AG04450 (cell line): ENCODE measurements around the gene NPNT. TPM values are rescaled to one million over a fixed set of nuclear protein-coding genes. Genes with fewer than 3 reads are reported as not detected.

Experiments used
- CTCF ChIA-PET: fragments of 300-600, 350-600 bp; formaldehyde crosslinking; extraction: SDS; loops from one replicate; lab custom pipeline; 2022; ENCODE audit warnings: antibody characterized with exemption, inconsistent platforms; lab: Charles Lee
- POLR2A ChIA-PET: fragments of 350-600 bp; formaldehyde crosslinking; extraction: SDS; loops from one replicate; lab custom pipeline; 2021; ENCODE audit warnings: antibody characterized with exemption, inconsistent platforms; lab: Yijun Ruan, JAX
- DNase-seq: peaks from one replicate; pipeline ENCODE4 v3.0.0-alpha.2; 2011; ENCODE audit warnings: low read depth, low spot score
- H3K27ac ChIP-seq: one replicate; pipeline ENCODE4 v1.5.1; 2012; ENCODE audit warnings: low read depth, low read length, control low read depth
- H3K27me3 ChIP-seq: one replicate; pipeline ENCODE4 v1.6.0; 2012; ENCODE audit warnings: low read length; ENCODE audit not compliant: control insufficient read depth, insufficient read depth
- H3K4me3 ChIP-seq: 2 replicates; pipeline ENCODE4 v1.5.1; 2011; ENCODE audit warnings: mild to moderate bottlenecking, low read depth, low read length, control low read depth
- H3K9me3 ChIP-seq: 2 replicates; pipeline ENCODE4 v1.5.1; 2012; ENCODE audit warnings: low read length; ENCODE audit not compliant: control insufficient read depth, insufficient read depth
- polyA plus RNA-seq: library from polyadenylated mRNA; depleted of rRNA; stranded (reverse); fragments of >200 nt; gene quantifications from 2 replicates; pipeline ENCODE4 v1.2.3, GENCODE V29; 2011
- TF ChIP-seq, protein P1 (sequence below): IDR thresholded peaks from 2 replicates; pipeline ENCODE4 v1.5.1; 2011; ENCODE audit warnings: low read depth, low read length, control low read depth, inconsistent platforms

Gene NPNT
- polyA plus RNA-seq, 1 experiment, result not detected

DNA sequence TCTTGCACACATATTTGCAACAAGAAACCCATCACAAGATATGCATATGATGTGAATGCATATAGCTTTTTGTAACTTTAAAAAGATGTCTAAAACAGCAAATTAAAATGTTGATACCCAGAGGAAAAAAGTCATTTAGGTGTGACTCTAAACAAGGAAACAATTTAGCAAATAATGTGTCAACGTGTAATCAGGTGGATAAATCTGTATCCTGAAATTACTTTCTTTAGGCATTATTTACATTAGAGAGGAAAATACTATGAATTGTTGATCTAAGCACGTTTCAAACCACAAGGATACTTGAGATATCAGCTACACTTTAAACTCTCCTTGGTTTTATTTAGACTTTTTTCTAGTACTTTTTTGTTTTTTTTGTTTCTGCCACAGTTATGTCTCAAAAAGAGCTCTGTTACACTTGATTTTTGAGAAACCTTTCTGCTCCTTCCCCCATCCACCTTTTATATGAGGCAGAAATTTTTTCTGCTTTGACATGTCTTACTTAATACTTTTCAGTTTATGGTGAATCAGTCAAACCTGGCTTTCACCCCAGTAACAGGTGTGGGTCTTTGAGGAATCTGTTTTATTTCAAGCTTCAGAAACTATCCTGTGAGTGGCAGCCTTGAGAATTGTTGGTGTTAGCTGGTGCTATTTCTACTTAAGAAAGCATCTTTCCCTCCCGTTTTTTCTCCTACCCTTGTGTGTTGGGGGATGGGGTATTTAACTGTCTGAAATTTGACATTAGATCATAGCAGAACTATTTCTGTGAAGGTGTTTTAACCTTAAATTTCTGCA lies 1.9 kb downstream of the NPNT start:
- Histone ChIP-seq H3K27me3 (peaks cover 46% of the 10 kb centered on the region), H3K4me3 (no peak overlapping the region), H3K9me3 (peaks cover 3% of the 10 kb centered on the region; the same call in 1 of the 2 replicates), H3K27ac (no peak overlapping the region)
- TF ChIP-seq, protein P1, sequence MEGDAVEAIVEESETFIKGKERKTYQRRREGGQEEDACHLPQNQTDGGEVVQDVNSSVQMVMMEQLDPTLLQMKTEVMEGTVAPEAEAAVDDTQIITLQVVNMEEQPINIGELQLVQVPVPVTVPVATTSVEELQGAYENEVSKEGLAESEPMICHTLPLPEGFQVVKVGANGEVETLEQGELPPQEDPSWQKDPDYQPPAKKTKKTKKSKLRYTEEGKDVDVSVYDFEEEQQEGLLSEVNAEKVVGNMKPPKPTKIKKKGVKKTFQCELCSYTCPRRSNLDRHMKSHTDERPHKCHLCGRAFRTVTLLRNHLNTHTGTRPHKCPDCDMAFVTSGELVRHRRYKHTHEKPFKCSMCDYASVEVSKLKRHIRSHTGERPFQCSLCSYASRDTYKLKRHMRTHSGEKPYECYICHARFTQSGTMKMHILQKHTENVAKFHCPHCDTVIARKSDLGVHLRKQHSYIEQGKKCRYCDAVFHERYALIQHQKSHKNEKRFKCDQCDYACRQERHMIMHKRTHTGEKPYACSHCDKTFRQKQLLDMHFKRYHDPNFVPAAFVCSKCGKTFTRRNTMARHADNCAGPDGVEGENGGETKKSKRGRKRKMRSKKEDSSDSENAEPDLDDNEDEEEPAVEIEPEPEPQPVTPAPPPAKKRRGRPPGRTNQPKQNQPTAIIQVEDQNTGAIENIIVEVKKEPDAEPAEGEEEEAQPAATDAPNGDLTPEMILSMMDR, result no peak
- CTCF ChIA-PET, result interaction anchor here (0.6 kb wide), 1 partner anchor 1612 kb away, joined by 3 read pairs; no protein-coding TSS in a partner anchor
- POLR2A ChIA-PET, result no interaction called here
- DNase-seq, result no peak

DNA sequence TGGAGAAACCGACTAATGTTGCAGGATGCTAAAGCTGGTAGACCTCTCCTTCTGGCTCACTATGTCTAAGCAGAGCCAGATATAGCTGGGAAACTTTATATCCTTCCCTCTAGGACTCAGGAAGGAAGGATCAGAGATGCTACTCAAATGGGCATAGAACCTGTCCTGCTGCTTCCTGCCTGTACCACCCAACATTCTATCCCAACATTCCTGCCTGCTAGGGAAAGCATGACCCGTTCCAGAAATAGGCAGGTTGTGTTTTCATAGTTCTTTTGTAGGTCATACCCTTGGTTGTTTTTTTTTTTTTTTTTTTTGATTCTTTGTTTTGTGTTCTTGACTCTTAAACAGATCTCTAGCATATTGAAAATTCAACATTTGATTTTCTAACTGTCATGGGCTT lies 5.3 kb downstream of the NPNT start:
- Histone ChIP-seq H3K9me3 (peaks cover 3% of the 10 kb centered on the region; the same call in 1 of the 2 replicates), H3K27me3 (peaks cover 20% of the 10 kb centered on the region), H3K27ac (no peak overlapping the region), H3K4me3 (no peak overlapping the region)
- TF ChIP-seq, protein P1, result no peak
- no peak for DNase-seq
- ChIA-PET CTCF (no interaction called here), POLR2A (no interaction called here)

DNA sequence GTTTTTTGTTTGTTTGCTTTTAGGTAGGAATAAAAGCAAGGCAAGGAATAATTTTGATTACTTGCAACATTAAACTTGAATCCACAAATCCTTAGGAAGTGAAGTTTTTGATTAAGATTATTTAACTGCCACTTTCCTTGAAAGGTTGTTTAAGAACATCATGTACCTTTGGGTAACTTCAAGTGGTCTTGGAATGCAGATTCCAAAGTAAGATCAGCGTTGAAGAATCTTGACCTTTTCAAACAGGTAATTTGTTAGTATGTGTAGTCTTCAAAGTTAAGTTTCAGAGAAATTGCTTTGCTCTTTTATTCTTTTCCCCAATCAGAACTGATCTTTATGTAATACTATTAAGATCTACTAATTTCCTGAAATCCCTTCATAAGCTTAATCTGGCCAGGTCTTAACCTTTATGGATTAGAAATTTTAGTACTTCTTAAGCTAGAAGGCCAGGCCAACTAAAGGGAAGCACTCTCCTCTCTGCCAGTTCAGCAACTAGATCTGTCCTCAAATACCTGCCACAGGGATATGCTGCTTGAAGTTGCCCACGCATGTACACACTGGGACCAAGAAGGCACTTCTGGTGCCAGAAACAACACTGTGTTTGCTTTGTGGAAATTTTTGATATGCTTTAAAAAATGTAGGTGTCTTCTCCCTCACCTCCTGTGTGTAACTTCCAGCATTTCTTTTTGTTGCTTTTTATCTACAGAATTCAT lies 7.4 kb downstream of the NPNT start:
- Histone ChIP-seq H3K27ac (no peak overlapping the region), H3K4me3 (no peak overlapping the region), H3K9me3 (no peaks in the 10 kb centered on the region), H3K27me3 (peaks cover 5% of the 10 kb centered on the region)
- DNase-seq, result no peak
- CTCF ChIA-PET, result interaction anchor here (0.6 kb wide), 1 partner anchor 1042 kb away, joined by 3 read pairs; no protein-coding TSS in a partner anchor
- TF ChIP-seq, protein P1, result no peak
- POLR2A ChIA-PET, result no interaction called here

DNA sequence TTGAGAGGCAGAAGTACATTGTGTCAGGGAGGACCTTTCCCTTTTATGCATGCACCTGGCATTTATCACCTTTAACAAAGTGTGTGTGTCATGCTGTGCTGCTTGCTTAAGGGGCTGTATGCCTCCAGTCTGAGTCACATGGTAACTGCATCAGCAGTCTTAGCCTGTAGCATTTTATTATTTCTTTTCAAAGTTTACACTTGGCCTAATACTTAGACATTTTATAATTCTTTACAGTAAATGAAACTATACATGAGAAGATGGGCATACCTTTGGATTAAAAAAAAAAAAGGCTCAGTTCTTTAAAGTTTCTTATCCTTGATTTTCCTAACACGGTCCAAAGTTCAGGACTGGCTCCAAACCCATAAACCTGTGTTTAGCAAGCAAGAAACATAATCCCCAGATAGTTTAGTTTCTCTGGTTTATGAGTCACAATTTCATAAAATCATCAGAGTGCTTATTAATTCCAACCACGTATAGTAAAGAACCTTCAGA lies 14.6 kb downstream of the NPNT start:
- no peak overlapping the region for H3K4me3 ChIP-seq
- ChIA-PET CTCF (no interaction called here), POLR2A (no interaction called here)
- no peak overlapping the region for H3K27ac ChIP-seq
- TF ChIP-seq, protein P1, result no peak
- H3K9me3 ChIP-seq, result no peaks in the 10 kb centered on the region
- DNase-seq, result no peak
- no peaks in the 10 kb centered on the region for H3K27me3 ChIP-seq

DNA sequence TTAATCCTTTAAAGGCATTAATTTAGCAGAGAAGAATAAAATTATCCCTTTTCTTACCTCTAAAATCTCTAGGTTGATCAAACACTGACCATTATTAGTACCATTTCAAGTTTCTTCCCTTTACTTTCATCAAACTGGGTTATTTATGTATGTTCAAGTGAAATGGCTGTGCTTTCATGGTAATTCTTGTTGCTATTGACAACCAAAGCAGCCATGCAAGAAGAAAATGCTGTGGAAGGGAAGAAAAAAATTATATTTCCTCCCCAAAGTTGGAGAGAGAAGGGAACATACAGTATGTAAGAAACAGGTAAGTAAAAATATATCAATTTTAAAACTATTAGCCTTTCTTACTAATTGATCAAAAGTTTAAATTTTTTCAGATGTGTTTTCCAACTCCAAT lies 16.2 kb downstream of the NPNT start:
- H3K4me3 ChIP-seq, result no peak overlapping the region
- no peak for DNase-seq
- no peaks in the 10 kb centered on the region for H3K9me3 ChIP-seq
- POLR2A ChIA-PET, result no interaction called here
- H3K27me3 ChIP-seq, result no peaks in the 10 kb centered on the region
- CTCF ChIA-PET, result no interaction called here
- no peak overlapping the region for H3K27ac ChIP-seq
- TF ChIP-seq, protein P1, result no peak
